OCI-LY3 (cell line): ENCODE measurements around the gene CRISP2.

Experiments
- H2AFZ ChIP-seq: fragments of 200-600, 300-600 bp; shearing (Covaris generic); 2 replicates; pipeline ENCODE4 v1.6.0; 2014; ENCODE audit warnings: antibody characterized with exemption, low read depth, low read length
- H3K27ac ChIP-seq: fragments of 200-600, 300-600 bp; sonication (generic); 2 replicates; pipeline ENCODE4 v1.5.1; 2014; ENCODE audit warnings: mild to moderate bottlenecking, low read length, moderate library complexity, mixed read lengths
- H3K27me3 ChIP-seq: fragments of 200-600, 300-600 bp; sonication (generic); 2 replicates; pipeline ENCODE4 v1.6.1; 2014; ENCODE audit warnings: low read depth, low read length, mixed read lengths
- H3K36me3 ChIP-seq: fragments of 200-600, 300-600 bp; sonication (generic); replicated peaks from 2 replicates; pipeline ENCODE3; 2014; ENCODE audit warnings: low read depth, low read length, mixed read lengths
- H3K4me1 ChIP-seq: fragments of 300-600, 200-600 bp; sonication (generic); 2 replicates; pipeline ENCODE4 v1.6.1; 2014; ENCODE audit warnings: low read length, mixed read lengths
- H3K4me2 ChIP-seq: fragments of 200-600, 300-600 bp; sonication (generic); 2 replicates; pipeline ENCODE4 v1.6.1; 2014; ENCODE audit warnings: low read length, mixed read lengths
- H3K4me3 ChIP-seq: fragments of 300-600, 200-600 bp; sonication (generic); 2 replicates; pipeline ENCODE4 v1.5.1; 2014; ENCODE audit warnings: antibody characterized with exemption, mild to moderate bottlenecking, low read length, moderate library complexity
- H3K79me2 ChIP-seq: fragments of 300-600, 200-600 bp; shearing (Covaris generic); 2 replicates; pipeline ENCODE4 v1.6.1; 2014; ENCODE audit warnings: mild to moderate bottlenecking, low read length, mixed read lengths
- H3K9ac ChIP-seq: fragments of 300-600, 200-600 bp; shearing (Covaris generic); 2 replicates; pipeline ENCODE4 v1.6.0; 2014; ENCODE audit warnings: mild to moderate bottlenecking, low read length, moderate library complexity
- H3K9me3 ChIP-seq: fragments of 200-600, 300-600 bp; shearing (Covaris generic); 2 replicates; pipeline ENCODE4 v1.6.1; 2014; ENCODE audit warnings: low read length, mixed read lengths; ENCODE audit not compliant: insufficient read depth
- H4K20me1 ChIP-seq: fragments of 200-600, 300-600 bp; sonication (generic); 2 replicates; pipeline ENCODE4 v1.6.1; 2016; ENCODE audit warnings: low read length, mixed read lengths; ENCODE audit not compliant: insufficient read depth
- CTCF ChIP-seq: fragments of 200-600, 300-600 bp; sonication (generic); IDR thresholded peaks from 2 replicates; pipeline ENCODE4 v1.5.1; 2014; ENCODE audit warnings: antibody characterized with exemption, low read length, low read depth
- EZH2phosphoT487 ChIP-seq: fragments of 200-600 bp; shearing (Covaris generic); IDR thresholded peaks from 2 replicates; pipeline ENCODE4 v1.6.1; 2018; ENCODE audit warnings: antibody characterized with exemption, mixed run types, low read depth

CRISP2 gene

GRCh38 chr6:49713346-49713745 is at the start of gene CRISP2:
TSS of gene CRISP2 (minus strand) at chr6:49713543. CDS start at chr6:49709196, 4,347 bp downstream.
- no peaks in the 10 kb centered on the region for H3K36me3 ChIP-seq
- no peaks in the 10 kb centered on the region for H3K9me3 ChIP-seq
- no peaks in the 10 kb centered on the region for H3K27me3 ChIP-seq
- H3K9ac ChIP-seq, result no peak within 1 kb of the TSS
- no peaks in the 10 kb centered on the region for H4K20me1 ChIP-seq
- H3K27ac ChIP-seq, result no peak within 1 kb of the TSS
- TF ChIP-seq EZH2phosphoT487, result no peak
- no peak for TF ChIP-seq CTCF
- H2AFZ ChIP-seq, result no peak within 1 kb of the TSS
- H3K4me2 ChIP-seq, result no peak within 1 kb of the TSS
- no peaks in the 10 kb centered on the region for H3K79me2 ChIP-seq
- H3K4me1 ChIP-seq, result no peaks in the 10 kb centered on the region
- H3K4me3 ChIP-seq, result no peak within 1 kb of the TSS

GRCh38 chr6:49744259-49744658 is 30.9 kb upstream of the CRISP2 start, which contains the start of gene CRISP3:
TSS of gene CRISP3 (minus strand) at chr6:49744388. CDS start at chr6:49744367, 21 bp downstream.
- Histone ChIP-seq H3K9me3 (no peaks in the 10 kb centered on the region), H3K79me2 (no peaks in the 10 kb centered on the region), H3K4me2 (no peak within 1 kb of the TSS), H3K4me3 (no peak within 1 kb of the TSS), H3K4me1 (peaks cover 12% of the 10 kb centered on the region), H3K9ac (no peak within 1 kb of the TSS), H2AFZ (no peak within 1 kb of the TSS), H3K27me3 (no peaks in the 10 kb centered on the region), H4K20me1 (no peaks in the 10 kb centered on the region), H3K36me3 (no peaks in the 10 kb centered on the region), H3K27ac (no peak within 1 kb of the TSS)
- TF ChIP-seq CTCF (no peak), EZH2phosphoT487 (no peak)

GRCh38 chr6:49743429-49743828 is 30.1 kb upstream of the CRISP2 start:
- Histone ChIP-seq H4K20me1 (no peaks in the 10 kb centered on the region), H3K4me3 (no peak overlapping the region), H3K9ac (no peak overlapping the region), H2AFZ (no peak overlapping the region), H3K4me1 (peaks cover 12% of the 10 kb centered on the region), H3K79me2 (no peaks in the 10 kb centered on the region), H3K36me3 (no peaks in the 10 kb centered on the region), H3K4me2 (no peak overlapping the region), H3K9me3 (no peaks in the 10 kb centered on the region), H3K27ac (no peak overlapping the region), H3K27me3 (no peaks in the 10 kb centered on the region)
- no peak for TF ChIP-seq EZH2phosphoT487
- TF ChIP-seq CTCF, result no peak

GRCh38 chr6:49739423-49739822 is 26.1 kb upstream of the CRISP2 start:
- Histone ChIP-seq H3K4me3 (no peak overlapping the region), H3K27me3 (no peaks in the 10 kb centered on the region), H3K36me3 (no peaks in the 10 kb centered on the region), H3K9ac (no peak overlapping the region), H4K20me1 (no peaks in the 10 kb centered on the region), H3K4me1 (peaks cover 4% of the 10 kb centered on the region), H2AFZ (no peak overlapping the region), H3K79me2 (no peaks in the 10 kb centered on the region), H3K9me3 (no peaks in the 10 kb centered on the region), H3K4me2 (no peak overlapping the region), H3K27ac (no peak overlapping the region)
- TF ChIP-seq CTCF (no peak), EZH2phosphoT487 (no peak)
